Natural killer cell (primary cell): Measurements from ENCODE around the gene OXSM. TPM values are rescaled to one million over a fixed set of nuclear protein-coding genes. Genes with fewer than 3 reads are reported as not detected.

Experiments used
- ATAC-seq, 3 donors: fragments of 150-1000 bp in 2 of 3; fragments of 200-7000 bp in 1 of 3; cut with Tn5 transposase; 1 replicate in 1 of 3; 2 replicates in 2 of 3; pipeline ENCODE4 v1.10.0; 2021; ENCODE audit warnings: mild to moderate bottlenecking in 2 of 3, moderate library complexity in 2 of 3
- DNase-seq, 2 donors: peaks; one replicate each; pipeline versions ENCODE4 v3.0.0 to v3.0.0-alpha.2; 2013 to 2021; ENCODE audit warnings: mixed read lengths in 1 of 2
- H3K27ac ChIP-seq: one replicate; pipeline ENCODE4 v1.5.1; 2013; ENCODE audit warnings: mild to moderate bottlenecking, low read length
- H3K27me3 ChIP-seq: one replicate; pipeline ENCODE4 v1.6.1; 2013; ENCODE audit warnings: low read length; ENCODE audit not compliant: control insufficient read depth, insufficient read depth
- H3K36me3 ChIP-seq: one replicate; pipeline ENCODE4 v1.6.1; 2013; ENCODE audit warnings: low read length; ENCODE audit not compliant: control insufficient read depth, insufficient read depth
- H3K4me1 ChIP-seq: one replicate; pipeline ENCODE4 v1.6.1; 2013; ENCODE audit warnings: low read length; ENCODE audit not compliant: control insufficient read depth, insufficient read depth
- H3K4me3 ChIP-seq: one replicate; pipeline ENCODE4 v1.5.1; 2013; ENCODE audit warnings: low read length
- H3K9me3 ChIP-seq: one replicate; pipeline ENCODE4 v1.6.1; 2013; ENCODE audit warnings: low read length; ENCODE audit not compliant: control insufficient read depth, insufficient read depth
- H3K27ac Mint-ChIP-seq, 2 donors: one replicate each; pipeline ENCODE4 v1.8.0; 2022; ENCODE audit warnings: mild to moderate bottlenecking in 2 of 2, mixed read lengths in 2 of 2, moderate library complexity in 1 of 2
- H3K27me3 Mint-ChIP-seq, 2 donors: one replicate each; pipeline ENCODE4 v1.8.0; 2022; ENCODE audit warnings: low read depth in 2 of 2, mixed read lengths in 2 of 2
- H3K36me3 Mint-ChIP-seq: one replicate; pipeline ENCODE4 v1.8.0; 2022; ENCODE audit warnings: mixed read lengths
- H3K4me1 Mint-ChIP-seq, 2 donors: one replicate each; pipeline ENCODE4 v1.8.0; 2022; ENCODE audit warnings: mixed read lengths in 2 of 2
- H3K4me3 Mint-ChIP-seq: one replicate; pipeline ENCODE4 v1.8.0; 2022; ENCODE audit warnings: mild to moderate bottlenecking, moderate library complexity, mixed read lengths
- H3K9me3 Mint-ChIP-seq, 2 donors: one replicate each; pipeline ENCODE4 v1.8.0; 2022; ENCODE audit warnings: mixed read lengths in 2 of 2
- CTCF ChIP-seq: fragments of 200-600 bp; IDR thresholded peaks from one replicate; pipeline ENCODE4 v1.8.0; 2022; ENCODE audit warnings: antibody characterized with exemption
- WGBS: methylation state at CpG from one replicate; pipeline ENCODE4 v1.1.7; 2013; ENCODE audit warnings: missing lambda C conversion rate; ENCODE audit not compliant: insufficient coverage; 5-methylcytosine and 5-hydroxymethylcytosine counted together
- intact Hi-C: fragments of 100-400 bp; cut with micrococcal nuclease; formaldehyde crosslinking; loops from one replicate; pipeline ENCODE4 v1.14.2; 2022
- total RNA-seq, 4 donors: library from RNA; stranded (reverse); fragments of 120-200 nt in 1 of 4; gene quantifications; one replicate each; pipeline versions ENCODE4 v1.2.3 to v1.2.4, GENCODE V29; 2013 to 2022

Gene OXSM
- total RNA-seq, 3 donors from 2014 or later (not counting 1 experiment from before 2014, with no cell fraction given) = 7.3 to 12.2 (median 8.6) TPM

GRCh38 chr3:25817638-25818037, 27.7 kb downstream of the OXSM start:
- H3K36me3 ChIP-seq = no peaks in the 10 kb centered on the region
- H3K36me3 Mint-ChIP-seq = no peaks in the 10 kb centered on the region
- H3K27me3 Mint-ChIP-seq = peaks cover 3 to 7% of the 10 kb centered on the region in 2 donors

GRCh38 chr3:25818335-25818734, 28.4 kb downstream of the OXSM start:
- Mint-ChIP-seq H3K4me1 (no peaks in the 10 kb centered on the region), H3K4me3 (no peak overlapping the region), H3K27me3 (peaks cover 4 to 7% of the 10 kb centered on the region in 2 donors), H3K36me3 (no peaks in the 10 kb centered on the region), H3K9me3 (no peaks in the 10 kb centered on the region), H3K27ac (no peak overlapping the region)
- Histone ChIP-seq H3K4me1 (no peaks in the 10 kb centered on the region), H3K9me3 (no peaks in the 10 kb centered on the region), H3K27ac (no peak overlapping the region), H3K27me3 (no peaks in the 10 kb centered on the region), H3K4me3 (no peak overlapping the region), H3K36me3 (no peaks in the 10 kb centered on the region)
- intact Hi-C loops = no loop called here
- TF ChIP-seq CTCF = no peak
- WGBS = 76% methylated on average over 4 of the region's 4 CpGs
- ATAC-seq (no peak), DNase-seq (no peak)

More at GRCh38 chr3:25817638-25818037, 27.7 kb downstream of the OXSM start:
- Histone ChIP-seq H3K4me3 (no peak overlapping the region), H3K27ac (no peak overlapping the region), H3K9me3 (no peaks in the 10 kb centered on the region), H3K4me1 (no peaks in the 10 kb centered on the region), H3K27me3 (no peaks in the 10 kb centered on the region)
- Mint-ChIP-seq H3K9me3 (no peaks in the 10 kb centered on the region), H3K27ac (no peak overlapping the region), H3K4me1 (no peaks in the 10 kb centered on the region), H3K4me3 (no peak overlapping the region)
- no peak for TF ChIP-seq CTCF
- DNase-seq (no peak), ATAC-seq (no peak)
- intact Hi-C loops = no loop called here
- 88% methylated on average over 1 of the region's 1 CpG for WGBS

- Mint-ChIP-seq H3K36me3 (no peaks in the 10 kb centered on the region), H3K27me3 (peaks cover 4 to 7% of the 10 kb centered on the region in 2 donors), H3K4me1 (no peaks in the 10 kb centered on the region), H3K9me3 (no peaks in the 10 kb centered on the region), H3K27ac (no peak overlapping the region), H3K4me3 (no peak overlapping the region)
- TF ChIP-seq CTCF = no peak
- no peak for DNase-seq
- H3K4me3 ChIP-seq = no peak overlapping the region
- intact Hi-C loops = no loop called here
- H3K36me3 ChIP-seq = no peaks in the 10 kb centered on the region
- H3K27me3 ChIP-seq = no peaks in the 10 kb centered on the region
- H3K9me3 ChIP-seq = no peaks in the 10 kb centered on the region
- ATAC-seq = no peak
- H3K27ac ChIP-seq = no peak overlapping the region
- H3K4me1 ChIP-seq = no peaks in the 10 kb centered on the region
Measured at GRCh38 chr3:25820366-25820765, 30.5 kb downstream of the OXSM start.

GRCh38 chr3:25820816-25821486, 31.1 kb downstream of the OXSM start:
- H3K9me3 ChIP-seq = no peaks in the 10 kb centered on the region
- TF ChIP-seq CTCF = no peak
- H3K36me3 Mint-ChIP-seq = no peaks in the 10 kb centered on the region
- peaks cover 0 to 3% of the 10 kb centered on the region in 2 donors for H3K4me1 Mint-ChIP-seq
- H3K4me3 ChIP-seq = no peak overlapping the region
- H3K4me3 Mint-ChIP-seq = no peak overlapping the region
- H3K27ac Mint-ChIP-seq = no peak overlapping the region
- H3K9me3 Mint-ChIP-seq = no peaks in the 10 kb centered on the region
- DNase-seq (no peak), ATAC-seq (no peak)
- H3K27me3 Mint-ChIP-seq = peaks cover 4 to 7% of the 10 kb centered on the region in 2 donors
- intact Hi-C loops = no loop called here
- H3K36me3 ChIP-seq = no peaks in the 10 kb centered on the region
- no peaks in the 10 kb centered on the region for H3K27me3 ChIP-seq
- no peak overlapping the region for H3K27ac ChIP-seq
- no peaks in the 10 kb centered on the region for H3K4me1 ChIP-seq
- 100% methylated on average over 3 of the region's 4 CpGs for WGBS
